Right atrium auricular region (tissue), 2 donors: ENCODE data around the gene NOP14. TPM values are rescaled to one million over a fixed set of nuclear protein-coding genes. Genes with fewer than 3 reads are reported as not detected.
"Not testable (repeated sequence)": the region's sequence is repeated elsewhere in the genome, so short reads cannot be mapped to it uniquely, and the experiment has no call there.

ENCODE experiments used
- DNase-seq: peaks from one replicate; pipeline ENCODE4 v3.0.0-alpha.2; 2019; ENCODE audit warnings: low spot score
- H3K27ac ChIP-seq, 2 donors: fragments of 200-600 bp; sonication (generic); 1 replicate in 1 of 2; 2 replicates in 1 of 2; pipeline ENCODE4 v1.5.1; 2016 to 2019
- H3K27me3 ChIP-seq, 2 donors: fragments of 200-600 bp; sonication (generic); one replicate each; pipeline versions ENCODE4 v1.5.1 to v1.6.0; 2017 to 2019
- H3K36me3 ChIP-seq: fragments of 200-600 bp; sonication (generic); one replicate; pipeline ENCODE4 v1.5.1; 2016
- H3K4me1 ChIP-seq, 2 donors: fragments of 200-600 bp; sonication (generic); one replicate each; pipeline versions ENCODE4 v1.5.1 to v1.6.0; 2017 to 2019
- H3K4me3 ChIP-seq, 2 donors: fragments of 200-600 bp; sonication (generic); 1 replicate in 1 of 2; 2 replicates in 1 of 2; pipeline ENCODE4 v1.5.1; 2017 to 2019; ENCODE audit warnings: mild to moderate bottlenecking in 1 of 2, moderate library complexity in 1 of 2
- H3K9me3 ChIP-seq, 2 donors: fragments of 200-600 bp; sonication (generic); one replicate each; pipeline ENCODE4 v1.5.1; 2019
- total RNA-seq, 2 donors: library from RNA; depleted of rRNA; stranded (reverse); fragments of >200 nt; gene quantifications; one replicate each; pipeline ENCODE4 v1.1.0, GENCODE V29; 2016
- TF ChIP-seq, protein P1 (sequence below), 2 donors: fragments of 200-600 bp; sonication (generic); IDR thresholded peaks; one replicate each; pipeline ENCODE4 v1.5.1; 2019; ENCODE audit warnings: antibody characterized with exemption in 2 of 2

The NOP14 gene
- total RNA-seq, 2 donors from 2014 or later, result 12.2 to 14.2 TPM

DNA sequence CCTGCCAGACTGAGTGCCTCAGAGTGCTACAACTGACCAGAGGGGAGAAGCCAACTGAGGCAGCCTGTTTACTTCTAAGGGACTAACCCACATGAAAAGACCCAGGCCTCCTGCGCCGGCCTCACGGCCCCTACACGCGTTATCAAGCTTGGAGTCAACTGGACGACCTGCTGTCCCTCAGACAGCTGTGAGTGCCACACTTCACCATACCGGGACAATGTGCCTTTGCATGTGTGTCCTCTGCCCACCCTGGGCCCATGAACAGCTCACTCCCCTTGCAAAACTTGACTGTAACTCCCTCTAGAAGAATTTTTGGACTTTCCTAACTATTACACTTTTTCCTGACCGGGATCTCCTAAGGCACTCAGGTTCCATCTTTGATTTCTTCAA is 1.8 kb downstream of the NOP14 start:
- Histone ChIP-seq H3K36me3 (peaks cover 19% of the 10 kb centered on the region), H3K27me3 (no peaks in the 10 kb centered on the region), H3K27ac (no peak overlapping the region), H3K4me3 (no peak overlapping the region), H3K9me3 (no peaks in the 10 kb centered on the region), H3K4me1 (peaks cover 0 to 29% of the 10 kb centered on the region in 2 donors)
- TF ChIP-seq, protein P1, sequence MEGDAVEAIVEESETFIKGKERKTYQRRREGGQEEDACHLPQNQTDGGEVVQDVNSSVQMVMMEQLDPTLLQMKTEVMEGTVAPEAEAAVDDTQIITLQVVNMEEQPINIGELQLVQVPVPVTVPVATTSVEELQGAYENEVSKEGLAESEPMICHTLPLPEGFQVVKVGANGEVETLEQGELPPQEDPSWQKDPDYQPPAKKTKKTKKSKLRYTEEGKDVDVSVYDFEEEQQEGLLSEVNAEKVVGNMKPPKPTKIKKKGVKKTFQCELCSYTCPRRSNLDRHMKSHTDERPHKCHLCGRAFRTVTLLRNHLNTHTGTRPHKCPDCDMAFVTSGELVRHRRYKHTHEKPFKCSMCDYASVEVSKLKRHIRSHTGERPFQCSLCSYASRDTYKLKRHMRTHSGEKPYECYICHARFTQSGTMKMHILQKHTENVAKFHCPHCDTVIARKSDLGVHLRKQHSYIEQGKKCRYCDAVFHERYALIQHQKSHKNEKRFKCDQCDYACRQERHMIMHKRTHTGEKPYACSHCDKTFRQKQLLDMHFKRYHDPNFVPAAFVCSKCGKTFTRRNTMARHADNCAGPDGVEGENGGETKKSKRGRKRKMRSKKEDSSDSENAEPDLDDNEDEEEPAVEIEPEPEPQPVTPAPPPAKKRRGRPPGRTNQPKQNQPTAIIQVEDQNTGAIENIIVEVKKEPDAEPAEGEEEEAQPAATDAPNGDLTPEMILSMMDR (IDR thresholded peaks at IDR 0.05), result no peak
- no peak for DNase-seq

DNA sequence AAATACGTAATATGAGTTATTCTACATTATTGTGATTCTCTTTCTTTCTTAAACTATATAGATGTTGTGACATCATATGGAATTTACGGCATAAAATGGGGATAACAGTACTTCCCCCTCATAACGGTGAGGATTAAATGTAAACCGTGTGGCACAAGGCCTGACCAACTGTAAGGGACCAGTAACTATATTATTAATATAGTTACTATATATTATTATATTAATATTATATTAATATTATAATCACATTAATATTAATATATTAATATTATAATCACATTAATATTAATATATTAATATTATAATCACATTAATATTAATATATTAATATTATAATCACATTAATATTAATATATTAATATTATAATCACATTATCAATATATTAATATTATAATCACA is 2.8 kb downstream of the NOP14 start:
- H3K4me1 ChIP-seq, result peaks cover 0 to 29% of the 10 kb centered on the region in 2 donors
- peaks cover 29% of the 10 kb centered on the region for H3K36me3 ChIP-seq
- not testable (repeated sequence) for H3K27me3 ChIP-seq

DNA sequence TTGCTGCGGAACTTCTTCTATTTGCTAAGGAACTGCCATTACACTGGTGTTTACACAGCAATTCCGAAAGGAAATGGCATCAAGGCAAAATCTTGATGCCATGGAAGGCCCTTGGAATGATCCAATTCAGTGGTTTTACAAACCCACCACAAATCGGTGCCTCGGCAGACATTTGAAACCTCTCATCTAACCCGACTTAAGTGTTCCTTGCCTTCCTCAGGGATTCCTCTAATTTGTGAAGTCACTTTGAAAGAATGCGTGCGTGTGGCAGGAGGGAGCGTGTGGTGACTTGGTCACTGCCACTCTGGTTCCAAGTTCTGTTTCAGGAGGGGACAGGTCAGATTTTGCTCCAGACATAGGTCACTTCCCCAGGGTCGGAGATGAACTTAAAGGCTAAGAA is 4.8 kb downstream of the NOP14 start:
- Histone ChIP-seq H3K27ac (no peak overlapping the region), H3K4me1 (peaks cover 0 to 14% of the 10 kb centered on the region in 2 donors), H3K4me3 (no peak overlapping the region), H3K27me3 (no peaks in the 10 kb centered on the region), H3K9me3 (no peaks in the 10 kb centered on the region), H3K36me3 (peaks cover 43% of the 10 kb centered on the region)
- no peak for DNase-seq
- TF ChIP-seq, protein P1 (IDR thresholded peaks at IDR 0.05), result no peak

More for the DNA sequence above, 2.8 kb downstream of the NOP14 start:
- not testable (repeated sequence) for H3K9me3 ChIP-seq, H3K27ac ChIP-seq, H3K4me3 ChIP-seq, DNase-seq

DNA sequence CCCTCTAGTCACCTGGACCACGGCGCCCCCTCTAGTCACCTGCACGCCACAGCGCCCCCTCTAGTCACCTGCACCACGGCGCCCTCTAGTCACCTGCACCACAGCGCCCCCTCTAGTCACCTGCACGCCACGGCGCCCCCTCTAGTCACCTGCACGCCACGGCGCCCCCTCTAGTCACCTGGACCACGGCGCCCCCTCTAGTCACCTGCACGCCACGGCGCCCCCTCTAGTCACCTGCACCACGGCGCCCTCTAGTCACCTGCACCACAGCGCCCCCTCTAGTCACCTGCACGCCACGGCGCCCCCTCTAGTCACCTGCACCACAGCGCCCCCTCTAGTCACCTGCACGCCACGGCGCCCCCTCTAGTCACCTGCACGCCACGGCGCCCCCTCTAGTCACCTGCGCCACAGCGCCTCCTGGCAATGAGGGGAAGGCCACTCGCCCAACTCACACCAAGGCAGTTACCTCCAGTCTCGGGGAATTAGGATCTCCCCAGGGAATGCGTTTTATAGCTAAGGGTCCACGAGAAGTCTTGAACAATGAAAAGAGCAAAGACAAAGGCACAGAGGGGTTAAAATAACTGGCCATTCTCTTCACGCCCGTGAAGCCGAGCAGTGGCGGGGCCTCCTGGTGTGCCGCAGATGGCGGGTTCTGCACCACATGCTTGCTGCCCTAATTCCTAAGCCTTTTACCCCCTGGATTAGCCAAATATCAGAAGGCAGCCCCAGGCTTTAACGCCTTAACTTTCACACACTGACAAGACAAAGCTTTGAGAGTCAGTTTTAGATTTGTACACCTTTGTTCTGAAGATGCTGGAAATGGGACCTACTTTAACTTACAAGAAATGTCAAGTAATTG is 7.8 kb downstream of the NOP14 start:
- H3K9me3 ChIP-seq, H3K4me1 ChIP-seq, H3K27me3 ChIP-seq, H3K27ac ChIP-seq, DNase-seq, H3K4me3 ChIP-seq: not testable (repeated sequence)
- peaks cover 73% of the 10 kb centered on the region for H3K36me3 ChIP-seq

DNA sequence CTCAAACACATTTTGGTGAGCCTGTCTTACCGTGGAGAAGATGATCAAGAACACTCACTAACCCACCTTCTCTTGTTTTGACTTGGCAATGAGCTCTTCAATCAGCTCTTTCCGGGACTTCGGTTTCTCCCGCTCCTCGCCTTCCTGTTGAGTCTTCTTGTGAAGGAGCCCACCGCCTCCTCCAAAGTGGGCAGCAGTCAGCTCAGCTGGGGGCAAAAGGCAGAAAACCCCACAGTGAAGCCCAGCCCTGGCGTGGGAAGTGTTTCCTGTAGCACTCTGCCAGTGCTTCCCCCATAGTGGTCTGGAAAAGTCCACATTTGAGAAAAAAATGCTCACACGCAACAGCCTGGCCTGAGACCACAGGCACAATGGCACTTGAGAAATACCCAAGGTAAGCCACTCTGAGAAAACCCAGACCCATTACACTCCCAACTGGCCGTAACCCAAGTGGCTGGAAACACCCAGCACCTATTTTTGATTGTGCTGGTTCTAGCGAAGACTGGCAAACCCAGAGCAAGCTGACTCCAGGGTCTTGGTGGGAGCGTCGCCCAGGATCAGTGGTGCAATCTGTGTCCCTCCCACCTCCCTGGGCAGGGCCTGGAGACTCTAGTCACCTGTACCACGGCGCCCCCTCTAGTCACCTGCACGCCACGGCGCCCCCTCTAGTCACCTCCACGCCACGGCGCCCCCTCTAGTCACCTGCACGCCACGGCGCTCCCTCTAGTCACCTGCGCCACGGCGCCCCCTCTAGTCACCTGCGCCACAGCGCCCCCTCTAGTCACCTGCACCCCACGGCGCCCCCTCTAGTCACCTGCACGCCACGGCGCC is 8.6 kb downstream of the NOP14 start:
- no peaks in the 10 kb centered on the region for H3K4me1 ChIP-seq
- DNase-seq, result no peak
- H3K9me3 ChIP-seq, result no peaks in the 10 kb centered on the region
- no peak overlapping the region for H3K27ac ChIP-seq
- H3K27me3 ChIP-seq, result no peaks in the 10 kb centered on the region
- H3K4me3 ChIP-seq, result no peak overlapping the region
- H3K36me3 ChIP-seq, result peaks cover 81% of the 10 kb centered on the region
- TF ChIP-seq, protein P1 (IDR thresholded peaks at IDR 0.05), result no peak

DNA sequence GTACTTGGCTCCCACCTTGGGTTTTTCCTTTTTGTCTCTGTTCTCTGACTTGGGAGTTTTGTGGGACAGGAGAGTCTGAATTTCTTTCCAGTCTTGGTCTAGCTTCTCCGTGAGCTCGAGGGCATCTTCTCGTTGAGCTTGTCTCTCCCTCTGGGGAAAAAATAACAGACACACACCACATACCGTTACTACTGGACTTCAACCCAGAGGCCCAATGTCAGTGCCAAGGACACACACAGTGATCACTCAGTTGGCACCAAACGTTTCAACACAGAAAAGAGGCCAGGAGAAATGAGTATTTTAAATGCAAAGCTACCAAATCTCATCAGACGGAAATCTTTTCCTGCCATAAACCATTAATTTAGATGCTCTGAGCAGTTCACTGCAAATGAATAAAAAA is 9.7 kb downstream of the NOP14 start:
- Histone ChIP-seq H3K9me3 (no peaks in the 10 kb centered on the region), H3K4me3 (no peak overlapping the region), H3K4me1 (no peaks in the 10 kb centered on the region), H3K27ac (no peak overlapping the region), H3K27me3 (no peaks in the 10 kb centered on the region), H3K36me3 (peaks cover 92% of the 10 kb centered on the region)
- no peak for DNase-seq
- TF ChIP-seq, protein P1 (IDR thresholded peaks at IDR 0.05), result no peak
